Measurements from ENCODE around the gene PDSS1.
"Not testable (repeated sequence)": the region's sequence is repeated elsewhere in the genome, so short reads cannot be mapped to it uniquely, and the experiment has no call there.

GRCh38 chr10:26651476-26651875, 46.0 kb upstream of the PDSS1 start:
- TF ChIP-seq USF2 (IDR thresholded peaks at IDR 0.05; ENCODE audit: borderline replicate concordance, low read depth, low read length); GATA2 (CRISPR knock-in tag; IDR thresholded peaks at IDR 0.05); CHD2 (IDR thresholded peaks at IDR 0.05; ENCODE audit: low read length, partially characterized antibody); ZBTB33 (IDR thresholded peaks at IDR 0.05; ENCODE audit: borderline replicate concordance, low read depth); POLR2AphosphoS5 (IDR thresholded peaks at IDR 0.05; ENCODE audit: low read depth, low read length); CTCF (IDR thresholded peaks at IDR 0.05); SMC3 (IDR thresholded peaks at IDR 0.05; ENCODE audit: low read depth, low read length): not testable (repeated sequence)

Measured in SK-N-SH (cell line).